ENCODE results near the gene RHOC. TPM values are rescaled to one million over a fixed set of nuclear protein-coding genes. Genes with fewer than 3 reads are reported as not detected.

RHOC gene
- polyA plus RNA-seq, 4 donors: 214 to 263 (median 219) TPM

DNA sequence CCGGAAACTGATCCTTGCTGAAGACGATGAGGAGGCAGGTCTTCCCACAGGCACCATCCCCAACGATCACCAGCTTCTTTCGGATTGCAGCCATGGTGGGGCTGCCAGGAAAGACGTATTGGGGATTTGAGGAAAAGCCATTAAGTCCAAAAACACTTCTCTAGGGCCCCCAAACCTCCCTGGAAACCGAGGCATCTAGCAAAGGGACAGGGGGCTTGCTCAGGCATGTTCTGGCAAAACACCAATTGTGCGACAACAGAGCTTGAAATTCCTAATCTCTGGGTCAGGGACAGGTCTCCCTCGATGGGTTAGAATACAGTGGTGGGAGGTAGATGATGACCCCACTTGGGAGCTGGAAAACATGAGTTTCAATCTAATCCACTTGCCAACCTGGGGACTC lies 3.2 kb downstream of the RHOC start:
- no peak for DNase-seq (ENCODE audit: low read depth in 4 of 4, low spot score in 3 of 4)

DNA sequence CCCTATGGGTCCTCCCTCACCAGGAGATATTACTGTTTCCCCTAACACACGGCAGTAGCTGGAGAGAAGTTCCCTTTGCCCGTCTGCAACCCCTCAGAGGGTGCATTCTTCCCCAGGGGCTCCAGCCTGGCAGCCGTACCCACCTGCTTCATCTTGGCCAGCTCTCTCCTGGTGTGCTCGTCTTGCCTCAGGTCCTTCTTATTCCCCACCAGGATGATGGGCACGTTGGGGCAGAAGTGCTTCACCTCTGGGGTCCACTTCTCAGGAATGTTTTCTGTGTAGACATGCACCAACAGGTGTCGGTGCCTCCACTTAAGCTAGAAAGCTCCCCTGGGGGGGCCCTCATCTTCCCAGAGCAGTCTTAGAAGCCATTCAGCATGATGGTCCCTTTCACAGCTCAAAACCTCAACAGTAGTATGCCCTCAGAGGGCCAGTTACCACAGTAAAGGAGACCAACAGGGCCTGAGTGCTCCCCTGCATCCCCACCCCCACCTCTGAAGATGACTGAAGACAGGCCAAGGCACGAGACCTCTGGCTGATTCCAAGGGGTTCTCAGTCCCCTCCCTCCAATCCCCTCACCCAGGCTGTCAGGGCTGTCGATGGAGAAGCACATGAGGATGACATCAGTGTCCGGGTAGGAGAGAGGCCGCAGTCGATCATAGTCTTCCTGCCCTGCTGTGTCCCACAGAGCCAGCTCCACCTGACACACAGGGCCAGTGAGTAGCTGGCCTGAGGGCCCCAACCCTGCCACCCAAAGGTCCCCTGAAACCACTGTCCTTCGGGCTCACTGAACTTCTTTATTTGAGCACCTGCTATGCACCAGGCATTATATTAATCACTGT lies 4.3 kb downstream of the RHOC start:
- no peak for DNase-seq (ENCODE audit: low read depth in 4 of 4, low spot score in 3 of 4)

DNA sequence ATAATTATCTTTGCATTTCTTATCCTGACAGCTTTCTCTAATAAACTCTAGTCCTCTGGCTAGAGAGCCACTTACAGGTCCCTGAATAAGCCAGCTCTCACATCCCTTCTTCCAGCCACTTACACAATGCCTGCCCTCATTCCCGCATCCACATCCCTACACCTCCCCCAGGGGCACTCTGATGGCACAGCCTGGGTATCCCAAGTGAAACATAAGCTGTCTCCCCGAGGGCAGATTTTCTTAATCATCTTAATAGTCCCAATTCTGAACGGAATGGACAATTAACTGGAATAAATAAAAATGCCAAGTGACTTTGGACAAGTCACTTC lies 4.9 kb downstream of the RHOC start:
- no peak for DNase-seq (ENCODE audit: low read depth in 4 of 4, low spot score in 3 of 4)

DNA sequence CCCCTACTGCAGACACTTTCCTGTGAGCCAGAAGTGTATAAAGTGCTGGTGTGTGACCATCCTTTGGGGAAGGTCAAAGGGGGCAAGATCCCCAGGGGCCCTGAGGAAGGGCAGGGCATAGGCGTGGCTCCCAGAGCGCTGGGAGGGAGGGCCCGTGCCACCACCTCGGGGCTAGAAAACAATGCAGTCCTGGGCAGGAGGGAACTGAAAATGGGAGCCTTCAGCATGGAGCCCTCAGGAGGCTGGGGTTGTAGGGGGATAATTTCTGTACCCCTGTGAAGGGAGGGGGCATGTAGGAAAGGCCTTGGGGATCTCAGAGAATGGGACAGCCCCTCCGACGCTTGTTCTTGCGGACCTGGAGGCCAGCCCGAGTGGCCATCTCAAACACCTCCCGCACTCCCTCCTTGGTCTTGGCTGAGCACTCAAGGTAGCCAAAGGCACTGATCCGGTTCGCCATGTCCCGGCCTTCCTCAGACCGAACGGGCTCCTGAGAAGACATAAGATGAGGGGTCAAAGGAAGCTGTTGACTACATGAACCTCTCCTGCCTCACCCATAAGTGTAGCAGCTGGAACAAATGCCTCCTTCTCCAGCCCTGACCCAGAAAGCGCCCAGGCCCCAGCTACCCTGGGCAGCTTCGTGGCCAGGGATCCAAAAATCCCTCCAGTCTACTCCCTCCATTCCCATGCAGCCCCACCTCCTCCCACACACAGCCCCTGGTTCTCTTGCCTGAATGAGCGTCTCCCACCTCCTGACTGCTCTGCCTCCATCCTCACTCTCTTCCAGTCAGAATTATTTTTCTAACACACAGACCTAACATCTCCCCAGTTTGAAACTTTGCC lies 5.5 kb downstream of the RHOC start:
- no peak for DNase-seq (ENCODE audit: low read depth in 4 of 4, low spot score in 3 of 4)

GRCh38 chr1:112700290-112701226 lies 6.4 kb downstream of the RHOC start:
- peak in 3 of 4 donors; percentile 90 to 91 (median 91) for DNase-seq (ENCODE audit: low read depth in 4 of 4, low spot score in 3 of 4)

GRCh38 chr1:112699425-112700144 lies 7.3 kb downstream of the RHOC start:
- DNase-seq (ENCODE audit: low read depth in 4 of 4, low spot score in 3 of 4): no peak

DNA sequence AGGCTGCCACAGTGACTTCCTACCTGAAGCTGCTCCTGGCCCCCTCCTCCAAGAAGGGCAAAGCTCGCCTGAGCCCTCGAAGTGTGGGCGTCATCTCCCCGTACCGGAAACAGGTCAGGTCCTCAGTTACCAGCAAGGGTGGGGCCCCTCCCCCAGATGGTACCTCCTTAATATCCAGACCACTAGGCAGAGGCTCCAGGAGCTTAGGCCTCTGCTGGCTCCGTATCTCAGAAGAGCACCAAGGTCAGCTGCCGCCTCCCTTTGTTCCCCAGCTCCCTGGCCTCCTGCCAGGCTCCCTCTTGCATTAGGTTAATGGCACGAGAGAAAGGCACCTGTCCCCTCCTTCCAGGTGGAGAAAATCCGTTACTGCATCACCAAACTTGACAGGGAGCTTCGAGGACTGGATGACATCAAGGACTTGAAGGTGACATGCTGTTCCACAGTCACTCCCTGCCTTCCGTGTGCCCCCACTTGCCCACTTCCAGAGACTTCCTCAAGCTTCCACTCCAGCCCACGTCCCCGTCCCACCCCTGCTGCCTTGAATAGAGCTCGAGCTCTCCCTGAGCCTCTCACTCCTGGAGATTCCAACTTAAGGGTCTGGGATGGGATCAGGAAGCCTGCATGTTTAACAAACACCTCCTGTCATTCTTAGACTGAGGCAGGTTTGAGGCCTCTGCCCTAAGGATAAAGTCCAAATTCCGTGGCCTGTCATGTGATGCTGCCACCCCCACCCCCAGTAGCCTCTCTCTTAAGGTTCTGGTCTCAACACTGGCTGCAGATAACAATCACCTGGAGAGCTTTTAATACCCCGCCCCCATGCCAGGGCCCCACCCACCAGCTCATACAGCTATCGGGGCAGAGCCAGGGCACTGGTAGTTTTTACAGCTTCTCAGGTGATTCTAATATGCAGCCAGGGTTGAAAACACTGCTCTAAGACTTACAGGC lies 8.3 kb downstream of the RHOC start:
- DNase-seq (ENCODE audit: low read depth in 4 of 4, low spot score in 3 of 4): no peak

DNA sequence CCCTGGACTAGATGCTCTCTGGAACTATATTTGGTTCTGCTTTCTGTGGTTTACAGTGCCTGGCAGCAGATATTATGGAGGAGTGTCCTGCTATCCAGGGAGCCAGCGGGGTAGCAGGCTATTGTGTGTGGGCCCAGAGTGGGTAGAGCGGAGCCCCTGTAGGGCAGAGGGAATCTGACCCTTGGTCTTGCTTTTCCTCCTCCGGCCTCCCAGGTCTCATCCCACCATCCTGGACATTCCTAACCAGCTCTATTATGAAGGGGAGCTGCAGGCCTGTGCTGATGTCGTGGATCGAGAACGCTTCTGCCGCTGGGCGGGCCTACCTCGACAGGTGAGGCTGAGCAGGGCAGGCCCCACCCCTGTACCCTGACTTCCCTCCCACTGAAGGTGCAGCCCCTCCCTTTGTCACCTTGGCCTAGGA lies 9.1 kb downstream of the RHOC start:
- no peak for DNase-seq (ENCODE audit: low read depth in 4 of 4, low spot score in 3 of 4)

DNA sequence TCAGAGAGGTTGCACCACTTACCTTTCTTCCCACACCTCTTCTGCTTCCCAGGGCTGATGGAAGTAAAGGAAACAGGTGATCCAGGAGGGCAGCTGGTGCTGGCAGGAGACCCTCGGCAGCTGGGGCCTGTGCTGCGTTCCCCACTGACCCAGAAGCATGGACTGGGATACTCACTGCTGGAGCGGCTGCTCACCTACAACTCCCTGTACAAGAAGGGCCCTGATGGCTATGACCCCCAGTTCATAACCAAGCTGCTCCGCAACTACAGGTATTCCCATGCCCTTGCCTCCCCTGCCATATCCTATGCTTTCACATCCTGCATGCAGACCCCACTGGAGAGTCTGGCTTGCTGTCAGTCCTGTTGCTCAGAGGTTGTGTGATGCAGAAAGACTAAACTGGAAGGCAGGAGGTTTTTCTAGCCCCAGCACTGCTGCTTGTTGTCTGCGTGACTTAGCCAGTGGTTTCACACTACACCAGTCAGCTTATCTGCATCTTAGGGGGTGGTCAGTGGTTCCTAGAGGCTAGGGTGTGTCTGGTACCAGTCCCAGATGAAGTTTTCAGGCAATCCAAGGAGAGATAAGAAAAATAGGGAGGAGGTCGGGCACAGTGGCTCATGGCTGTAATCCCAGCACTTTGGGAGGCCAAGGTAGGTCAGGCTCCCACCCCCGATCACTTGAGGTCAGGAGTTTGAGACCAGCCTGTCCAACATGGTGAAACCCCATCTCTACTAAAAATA lies 10.2 kb downstream of the RHOC start:
- DNase-seq (ENCODE audit: low read depth in 4 of 4, low spot score in 3 of 4): no peak

GRCh38 chr1:112695276-112695675 lies 11.7 kb downstream of the RHOC start:
- DNase-seq (ENCODE audit: low read depth in 4 of 4, low spot score in 3 of 4): no peak

- DNase-seq (ENCODE audit: low read depth in 4 of 4, low spot score in 3 of 4): no peak
Observed at GRCh38 chr1:112694363-112694929, 12.5 kb downstream of the RHOC start.

DNA sequence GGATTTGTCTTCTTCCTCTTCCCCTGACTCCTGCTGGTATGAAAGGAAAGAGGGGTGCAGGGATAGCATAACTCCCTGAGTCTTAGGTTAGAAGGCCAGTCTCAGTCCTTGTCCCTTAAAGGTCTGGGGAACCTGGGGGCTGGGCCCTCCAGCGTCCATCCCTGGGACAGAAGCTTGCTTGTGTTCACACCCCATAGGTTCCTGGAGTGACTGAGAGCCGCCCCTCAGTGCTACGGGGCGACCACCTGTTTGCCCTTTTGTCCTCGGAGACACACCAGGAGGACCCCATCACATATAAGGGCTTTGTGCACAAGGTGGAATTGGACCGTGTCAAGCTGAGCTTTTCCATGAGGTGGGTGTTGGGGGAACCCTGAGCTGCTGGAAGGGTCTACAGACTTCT lies 13.1 kb downstream of the RHOC start:
- no peak for DNase-seq (ENCODE audit: low read depth in 4 of 4, low spot score in 3 of 4)

GRCh38 chr1:112692681-112693080 lies 14.2 kb downstream of the RHOC start:
- no peak for DNase-seq (ENCODE audit: low read depth in 4 of 4, low spot score in 3 of 4)

- no peak for DNase-seq (ENCODE audit: low read depth in 4 of 4, low spot score in 3 of 4)
Observed at GRCh38 chr1:112689842-112690237, 17.1 kb downstream of the RHOC start.

GRCh38 chr1:112689196-112689841 lies 17.6 kb downstream of the RHOC start:
- DNase-seq (ENCODE audit: low read depth in 4 of 4, low spot score in 3 of 4): no peak

- no peak for DNase-seq (ENCODE audit: low read depth in 4 of 4, low spot score in 3 of 4)
Observed at GRCh38 chr1:112688781-112689193, 18.1 kb downstream of the RHOC start.

- no peak for DNase-seq (ENCODE audit: low read depth in 4 of 4, low spot score in 3 of 4)
Observed at GRCh38 chr1:112687785-112688496, 19.0 kb downstream of the RHOC start.
